PFSK-1 (cell line): ENCODE results near the gene LMLN.

Source experiments
- FOXP2 ChIP-seq: optimal IDR thresholded peaks from 2 replicates; pipeline ENCODE3; 2011; ENCODE audit warnings: borderline replicate concordance, control low read depth, inconsistent platforms; ENCODE audit not compliant: insufficient read depth; ENCODE audit errors: extremely low read length, extremely low read depth
- POLR2AphosphoS5 ChIP-seq: IDR thresholded peaks from 2 replicates; pipeline ENCODE4 v1.6.1; 2012; ENCODE audit warnings: low read depth, mild to moderate bottlenecking, control low read depth, low read length, moderate library complexity
- REST ChIP-seq, 2 experiments: IDR thresholded peaks; 2 replicates each; pipeline versions ENCODE4 v1.6.1 to v1.8.0; 2011 to 2012; ENCODE audit warnings: low read depth in 2 of 2, low read length in 2 of 2, control low read depth in 1 of 2, inconsistent platforms in 1 of 2, mild to moderate bottlenecking in 1 of 2, moderate library complexity in 1 of 2; ENCODE audit not compliant: insufficient read depth in 1 of 2
- SIN3A ChIP-seq: IDR thresholded peaks from 2 replicates; pipeline ENCODE4 v1.6.1; 2012; ENCODE audit warnings: mild to moderate bottlenecking, low read length, moderate library complexity, borderline replicate concordance; ENCODE audit not compliant: insufficient read depth
- TAF1 ChIP-seq: IDR thresholded peaks from 2 replicates; pipeline ENCODE4 v1.6.1; 2012; ENCODE audit warnings: low read length, control low read depth, borderline replicate concordance; ENCODE audit not compliant: insufficient read depth

Gene LMLN

GRCh38 chr3:197989651-197990050, 29.6 kb downstream of the LMLN start:
- TF ChIP-seq POLR2AphosphoS5 = no peak
- TF ChIP-seq REST (IDR thresholded peaks at IDR 0.05; ENCODE audit: insufficient read depth in 1 of 2, low read depth in 2 of 2, low read length in 2 of 2) = no peak
- TF ChIP-seq SIN3A = no peak
- no peak for TF ChIP-seq FOXP2
- TF ChIP-seq TAF1 = no peak

- no peak for TF ChIP-seq REST (IDR thresholded peaks at IDR 0.05; ENCODE audit: insufficient read depth in 1 of 2, low read depth in 2 of 2, low read length in 2 of 2)
- TF ChIP-seq FOXP2 = no peak
- no peak for TF ChIP-seq TAF1
- TF ChIP-seq POLR2AphosphoS5 = no peak
- TF ChIP-seq SIN3A = no peak
Measured at GRCh38 chr3:197994736-197995135, 34.7 kb downstream of the LMLN start.

GRCh38 chr3:197996855-197997254, 36.8 kb downstream of the LMLN start:
- TF ChIP-seq REST (IDR thresholded peaks at IDR 0.05; ENCODE audit: insufficient read depth in 1 of 2, low read depth in 2 of 2, low read length in 2 of 2) (no peak), FOXP2 (no peak), TAF1 (no peak), POLR2AphosphoS5 (no peak), SIN3A (no peak)

- TF ChIP-seq REST (IDR thresholded peaks at IDR 0.05; ENCODE audit: insufficient read depth in 1 of 2, low read depth in 2 of 2, low read length in 2 of 2) (no peak), SIN3A (no peak), TAF1 (no peak), FOXP2 (no peak), POLR2AphosphoS5 (no peak)
Measured at GRCh38 chr3:197997936-197998335, 37.9 kb downstream of the LMLN start.

GRCh38 chr3:198017090-198017489, 57.1 kb downstream of the LMLN start:
- TF ChIP-seq REST (IDR thresholded peaks at IDR 0.05; ENCODE audit: insufficient read depth in 1 of 2, low read depth in 2 of 2, low read length in 2 of 2) (no peak), SIN3A (no peak), POLR2AphosphoS5 (no peak), TAF1 (no peak), FOXP2 (no peak)
